Esophagus mucosa (tissue), 1 donor: ENCODE measurements around the gene TIAL1. TPM values are rescaled to one million over a fixed set of nuclear protein-coding genes. Genes with fewer than 3 reads are reported as not detected.
"Not testable (repeated sequence)": the region's sequence is repeated elsewhere in the genome, so short reads cannot be mapped to it uniquely, and the experiment has no call there.

Experiments used
- ATAC-seq: fragments of 200-7000 bp; cut with Tn5 transposase; one replicate; pipeline ENCODE4 v1.9.1; 2020
- total RNA-seq: library from RNA; stranded (reverse); gene quantifications from one replicate; pipeline ENCODE4 v1.2.4, GENCODE V29; 2023
- donor health status: DM: yes; HTN: yes; CAD: no.

The TIAL1 gene, protein sequence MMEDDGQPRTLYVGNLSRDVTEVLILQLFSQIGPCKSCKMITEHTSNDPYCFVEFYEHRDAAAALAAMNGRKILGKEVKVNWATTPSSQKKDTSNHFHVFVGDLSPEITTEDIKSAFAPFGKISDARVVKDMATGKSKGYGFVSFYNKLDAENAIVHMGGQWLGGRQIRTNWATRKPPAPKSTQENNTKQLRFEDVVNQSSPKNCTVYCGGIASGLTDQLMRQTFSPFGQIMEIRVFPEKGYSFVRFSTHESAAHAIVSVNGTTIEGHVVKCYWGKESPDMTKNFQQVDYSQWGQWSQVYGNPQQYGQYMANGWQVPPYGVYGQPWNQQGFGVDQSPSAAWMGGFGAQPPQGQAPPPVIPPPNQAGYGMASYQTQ
- total RNA-seq, result 90.8 TPM

DNA sequence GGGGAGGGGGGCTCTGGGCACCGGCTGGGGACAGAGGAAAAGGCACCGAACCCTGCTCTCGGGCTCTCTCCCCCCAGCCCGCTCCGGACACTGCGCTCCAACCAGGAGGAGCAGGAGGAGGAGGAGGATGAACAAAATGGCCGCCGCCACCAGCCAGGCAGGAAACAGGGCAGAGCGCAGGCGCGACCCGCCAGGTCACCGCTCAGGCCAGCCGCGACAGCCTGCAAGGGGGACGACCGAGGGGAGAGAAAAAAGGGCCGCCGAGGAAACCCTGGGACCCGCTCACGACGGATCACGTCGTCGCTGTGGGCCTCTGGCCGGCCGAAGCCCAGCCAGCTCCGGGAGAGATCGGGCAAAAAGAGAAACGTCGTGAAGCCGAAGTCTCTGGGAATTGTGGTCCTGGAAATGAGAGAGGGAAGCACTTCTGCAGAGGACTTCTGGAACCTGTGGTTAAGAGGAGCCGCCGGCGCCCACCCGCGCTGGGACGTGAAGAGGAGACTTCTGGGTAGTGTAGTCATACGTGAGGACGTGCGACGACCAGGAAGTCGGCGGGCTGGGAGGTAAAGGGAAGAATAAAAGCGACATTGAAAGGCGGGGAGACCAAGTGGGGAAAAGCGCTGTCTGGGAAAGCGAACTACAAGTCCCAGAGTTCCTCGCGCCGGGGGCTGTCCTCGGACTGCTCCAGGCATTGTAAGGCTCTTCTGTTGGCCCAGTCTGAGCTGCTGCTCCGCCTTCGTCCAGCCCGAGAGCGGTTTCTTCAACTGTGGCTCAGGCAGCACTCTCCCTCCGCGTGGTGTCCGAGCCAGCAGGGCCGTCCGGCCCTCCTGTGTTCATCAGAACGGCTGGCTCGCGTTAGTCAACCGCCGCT lies at the start of gene TIAL1:
TIAL1 (minus strand) TSS at position 428 of the 868 bp plus-strand sequence. CDS start 499 bp downstream, outside the sequence.
- ATAC-seq, result peak; percentile 96

DNA sequence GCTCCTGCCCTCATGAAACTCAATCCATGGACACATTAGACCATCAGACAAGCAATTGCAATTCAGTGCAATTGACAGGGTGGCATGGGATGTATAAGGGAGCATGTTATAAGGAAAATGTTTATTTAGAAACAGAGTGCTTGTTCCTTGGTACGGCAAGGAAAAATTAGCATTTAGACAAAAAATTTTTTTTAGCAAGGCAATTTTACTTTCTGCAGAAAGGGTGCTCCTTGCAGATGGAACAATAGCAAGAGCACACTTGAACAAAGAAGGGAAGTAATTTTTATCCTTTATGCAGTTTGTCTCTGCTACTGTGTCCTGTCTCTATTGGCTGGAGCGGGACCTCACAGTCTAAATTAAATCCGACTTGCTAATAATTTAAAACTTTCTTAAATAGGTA lies 48.2 kb upstream of the TIAL1 start:
- no peak for ATAC-seq

DNA sequence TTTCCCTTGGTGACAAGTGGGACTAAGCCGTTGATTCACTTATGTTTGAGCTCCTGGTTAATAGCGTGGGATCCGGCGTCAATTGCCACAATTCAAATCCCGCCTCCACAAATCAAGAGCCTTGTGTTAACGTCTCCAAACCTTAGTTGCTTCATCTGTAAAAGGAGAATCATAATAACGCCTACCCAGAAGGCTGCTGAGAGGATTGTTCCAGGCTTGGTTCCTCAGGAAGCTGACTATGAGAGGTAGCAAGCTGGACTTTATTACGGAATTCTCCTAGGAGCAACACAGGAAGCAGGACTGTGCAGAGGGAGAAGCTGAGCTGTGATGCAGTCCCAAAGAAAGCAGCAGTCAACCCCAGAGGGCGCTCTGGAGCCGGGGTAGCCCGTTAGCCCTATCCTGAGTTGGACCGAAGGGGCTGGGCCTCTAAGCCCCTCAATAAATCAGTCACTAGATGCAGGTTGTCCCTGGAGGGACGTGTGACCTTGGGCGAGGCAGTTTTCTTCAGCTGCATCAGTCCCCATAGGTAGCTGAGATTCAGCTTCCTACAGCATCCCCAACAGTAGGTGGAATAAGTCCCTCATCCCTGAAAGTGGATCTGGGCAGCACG lies 47.5 kb upstream of the TIAL1 start:
- no peak for ATAC-seq

DNA sequence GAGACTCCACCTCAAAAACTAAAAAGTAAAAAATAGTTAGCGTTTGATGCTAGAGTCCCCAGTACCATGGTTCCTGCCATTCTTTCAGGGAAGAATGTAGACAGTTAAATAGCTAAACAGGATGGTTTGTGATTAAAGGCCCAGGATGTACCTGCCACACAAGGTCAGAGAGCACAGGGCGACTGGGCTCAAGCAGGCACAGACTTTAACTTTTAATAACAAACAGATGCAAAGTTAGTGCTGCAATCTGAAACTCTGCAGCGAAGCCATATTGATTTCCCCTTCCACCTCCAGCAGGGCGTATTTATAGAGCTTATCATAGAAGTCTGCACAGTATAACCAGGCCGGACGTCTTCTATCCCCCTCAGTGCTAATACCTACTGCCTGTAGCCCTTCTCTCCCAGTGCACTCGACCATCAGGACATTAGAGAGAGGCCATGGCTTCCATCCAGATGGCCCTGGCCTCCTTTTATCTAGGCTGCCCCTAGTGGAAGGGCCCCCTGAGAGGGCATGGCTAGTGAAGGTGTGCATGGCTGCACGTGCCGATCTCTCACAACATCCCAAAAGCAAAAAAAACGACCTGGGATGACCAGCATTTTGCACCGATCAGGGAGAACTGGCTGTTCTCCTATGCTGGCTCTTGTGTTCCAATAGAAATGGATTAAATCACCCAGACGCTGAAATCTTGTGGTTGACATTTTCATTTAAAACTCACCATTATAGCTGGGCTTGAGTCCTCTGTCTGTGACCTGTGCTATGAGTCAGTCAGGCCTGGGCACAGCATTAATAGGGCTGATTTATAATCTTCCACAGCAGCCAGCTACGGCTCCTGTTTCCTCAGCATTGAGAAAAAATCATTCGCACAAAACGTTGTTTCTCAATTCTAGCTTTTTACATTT lies 46.8 kb upstream of the TIAL1 start:
- no peak for ATAC-seq

DNA sequence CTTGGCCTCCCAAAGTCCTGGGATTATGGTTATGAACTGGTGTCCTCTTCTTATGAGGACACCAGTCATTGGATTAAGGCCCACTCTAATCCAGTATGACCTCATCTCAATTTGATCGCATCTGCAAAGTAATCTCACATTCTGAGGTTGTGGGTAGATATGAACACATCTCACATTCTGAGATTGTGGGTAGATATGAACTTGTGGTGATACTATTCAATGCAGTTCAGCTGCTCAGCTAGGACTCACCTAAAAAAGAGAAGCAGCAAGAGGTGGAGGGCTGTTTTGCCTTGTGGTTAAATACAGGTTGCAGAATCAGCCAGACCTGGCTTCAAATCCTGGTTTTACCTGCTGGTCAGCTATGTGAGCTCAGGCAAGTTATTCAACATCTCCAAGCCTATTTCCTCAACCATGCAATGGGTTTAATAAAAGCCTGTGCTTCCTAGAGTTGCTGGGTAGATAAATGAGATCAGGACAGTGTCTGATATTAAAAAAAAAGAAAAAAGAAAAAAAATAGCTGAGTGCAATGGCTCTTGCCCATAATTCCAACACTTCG lies 45.9 kb upstream of the TIAL1 start:
- ATAC-seq, result peak; percentile 81

DNA sequence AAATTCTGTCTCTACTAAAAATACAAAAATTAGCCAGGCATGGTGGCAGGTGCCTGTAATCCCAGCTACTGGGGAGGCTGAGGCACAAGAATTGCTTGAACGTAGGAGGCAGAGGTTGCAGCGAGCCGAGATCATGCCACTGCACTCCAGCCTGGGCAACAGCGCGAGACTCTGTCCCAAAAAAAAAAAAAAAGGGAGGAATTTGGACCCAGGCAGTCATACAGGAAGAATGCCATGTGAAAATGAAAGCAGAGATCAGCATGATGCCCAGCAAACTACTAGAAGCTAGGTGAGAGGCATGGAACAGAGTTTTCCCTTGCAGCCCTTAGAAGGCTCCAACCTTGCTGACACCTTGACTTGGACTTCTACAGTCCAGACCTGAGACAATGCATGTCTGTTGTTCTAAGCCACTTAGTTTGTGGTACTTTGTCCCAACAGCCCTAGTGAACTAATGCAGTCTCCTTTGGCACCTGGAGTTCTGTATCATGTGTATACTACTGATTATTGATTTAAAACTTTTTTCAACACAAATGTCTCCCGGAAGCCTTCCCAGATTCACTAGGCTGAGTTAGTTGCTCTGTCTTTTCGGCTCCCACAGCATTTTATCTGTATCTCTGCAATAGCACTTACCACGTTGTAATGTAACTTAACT lies 44.2 kb upstream of the TIAL1 start:
- no peak for ATAC-seq

DNA sequence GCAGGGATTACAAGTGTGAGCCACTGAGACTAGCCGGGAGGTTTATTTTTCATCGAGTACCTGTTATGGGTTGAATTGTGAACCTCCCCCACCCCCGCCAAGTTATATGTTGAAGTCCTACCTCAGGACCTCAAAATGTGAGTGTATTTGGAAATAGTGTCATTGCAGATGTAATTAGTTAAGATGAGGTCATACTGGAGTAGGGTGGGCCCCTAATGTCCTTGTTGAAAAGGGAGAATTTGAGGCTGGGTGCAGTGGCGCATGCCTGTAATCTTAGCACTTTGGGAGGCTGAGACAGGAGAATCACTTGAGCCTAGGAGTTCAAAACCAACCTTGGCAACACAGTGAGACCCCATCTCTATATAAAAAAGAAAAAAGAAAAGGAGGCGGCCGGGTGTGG lies 43.6 kb upstream of the TIAL1 start:
- no peak for ATAC-seq

DNA sequence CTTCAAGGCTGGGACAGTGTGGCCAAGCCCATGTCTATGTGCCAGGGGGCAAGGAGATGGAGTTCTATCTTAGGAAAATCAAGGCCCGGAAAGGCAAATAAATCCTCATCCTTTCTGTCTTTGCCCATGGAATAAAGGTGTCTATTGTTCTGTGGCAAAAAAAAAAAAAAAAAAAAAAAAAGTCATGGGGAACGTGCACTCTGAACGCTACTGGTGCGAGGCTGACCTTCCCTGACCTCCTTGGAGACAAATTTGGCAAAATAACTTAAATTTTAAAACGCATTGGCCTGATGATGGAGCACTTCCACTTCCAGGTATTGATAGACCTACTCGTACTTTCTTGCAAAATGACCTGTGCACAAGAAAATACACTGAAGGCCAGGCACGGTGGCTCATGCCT lies 42.2 kb upstream of the TIAL1 start:
- ATAC-seq, result no peak

DNA sequence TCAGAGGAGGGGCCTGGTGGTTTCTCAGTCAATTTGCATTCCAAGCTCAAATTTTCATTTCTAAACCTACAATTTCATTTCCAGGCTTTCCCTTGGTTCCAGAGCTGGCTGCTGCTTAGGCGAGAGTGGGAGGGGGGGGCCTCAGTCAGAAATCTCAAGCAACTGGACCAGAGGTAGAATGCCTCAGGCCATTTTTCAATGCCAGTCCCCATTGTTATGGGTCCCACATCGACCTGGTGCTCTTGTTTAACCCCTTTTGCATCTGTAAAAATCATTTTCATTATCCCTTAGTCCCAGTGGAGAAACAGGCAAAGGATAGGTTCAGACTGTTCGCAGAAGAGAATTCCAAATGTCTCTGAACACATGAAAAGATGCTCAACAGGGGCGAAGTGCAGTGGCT lies 40.9 kb upstream of the TIAL1 start:
- no peak for ATAC-seq

DNA sequence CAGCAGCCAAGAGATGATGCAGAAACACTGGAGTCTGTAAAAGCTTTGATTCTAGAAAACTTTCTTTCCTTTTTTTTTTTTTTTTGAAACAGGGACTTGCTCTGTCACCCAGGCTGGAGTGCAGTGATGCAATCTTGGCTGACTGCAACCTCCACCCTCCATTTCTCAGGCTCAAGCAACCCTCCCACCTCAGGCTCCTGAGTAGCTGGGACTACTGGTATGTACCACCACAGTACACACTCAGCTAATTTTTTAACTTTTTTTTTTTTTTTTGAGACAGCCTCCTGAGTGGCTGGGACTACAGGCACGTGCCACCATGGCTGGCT lies 37.4 kb upstream of the TIAL1 start:
- no peak for ATAC-seq

DNA sequence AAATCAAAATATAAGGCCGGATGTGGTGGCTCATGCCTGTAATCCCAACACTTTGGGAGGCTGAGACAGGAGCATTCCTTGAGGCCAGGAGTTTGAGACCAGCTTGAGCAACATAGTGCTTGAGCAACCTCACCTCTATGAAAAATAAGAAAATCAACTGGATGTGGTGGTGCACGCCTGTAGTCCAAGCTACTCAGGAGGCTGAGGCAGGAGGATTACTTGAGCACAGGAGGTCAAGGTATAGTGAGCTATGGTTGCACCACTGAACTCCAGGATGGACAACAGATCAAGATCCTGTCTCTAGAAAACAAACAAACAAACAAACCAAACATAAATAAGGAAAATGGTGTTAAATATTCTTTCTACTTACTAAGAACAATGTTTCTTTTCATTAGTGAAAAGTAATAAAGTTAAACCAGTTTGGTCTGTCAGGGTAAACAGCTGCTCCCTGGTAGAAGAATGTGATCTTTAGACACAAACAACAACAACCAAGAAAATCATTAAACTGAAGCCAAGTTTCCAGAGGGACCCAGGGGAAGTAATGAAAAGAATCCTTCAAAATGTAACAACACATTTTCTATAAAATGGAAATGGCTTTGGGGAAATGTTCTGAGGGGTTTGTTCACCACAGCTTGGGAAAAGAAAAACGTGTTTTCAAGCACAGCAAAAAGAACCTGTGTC lies 36.9 kb upstream of the TIAL1 start:
- no peak for ATAC-seq

DNA sequence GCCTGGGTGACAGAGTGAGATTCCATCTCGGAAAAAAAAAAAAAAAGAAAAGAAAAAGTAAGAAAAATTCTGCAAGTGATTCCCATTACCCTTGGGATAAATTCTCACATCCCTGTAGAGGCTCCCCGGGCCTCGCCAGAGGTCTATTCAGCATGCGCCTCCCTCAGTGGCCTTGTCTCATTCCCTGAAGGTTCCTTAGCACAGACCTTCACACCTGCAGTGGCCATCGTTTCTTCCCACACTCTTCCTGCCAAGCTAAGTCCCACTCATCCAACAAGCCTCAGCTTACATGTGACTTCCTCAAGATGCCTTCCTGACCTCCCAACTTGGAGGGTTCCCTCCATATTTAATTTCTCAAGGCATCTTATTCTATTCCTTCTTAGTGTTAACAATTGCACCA lies 33.5 kb upstream of the TIAL1 start:
- no peak for ATAC-seq

DNA sequence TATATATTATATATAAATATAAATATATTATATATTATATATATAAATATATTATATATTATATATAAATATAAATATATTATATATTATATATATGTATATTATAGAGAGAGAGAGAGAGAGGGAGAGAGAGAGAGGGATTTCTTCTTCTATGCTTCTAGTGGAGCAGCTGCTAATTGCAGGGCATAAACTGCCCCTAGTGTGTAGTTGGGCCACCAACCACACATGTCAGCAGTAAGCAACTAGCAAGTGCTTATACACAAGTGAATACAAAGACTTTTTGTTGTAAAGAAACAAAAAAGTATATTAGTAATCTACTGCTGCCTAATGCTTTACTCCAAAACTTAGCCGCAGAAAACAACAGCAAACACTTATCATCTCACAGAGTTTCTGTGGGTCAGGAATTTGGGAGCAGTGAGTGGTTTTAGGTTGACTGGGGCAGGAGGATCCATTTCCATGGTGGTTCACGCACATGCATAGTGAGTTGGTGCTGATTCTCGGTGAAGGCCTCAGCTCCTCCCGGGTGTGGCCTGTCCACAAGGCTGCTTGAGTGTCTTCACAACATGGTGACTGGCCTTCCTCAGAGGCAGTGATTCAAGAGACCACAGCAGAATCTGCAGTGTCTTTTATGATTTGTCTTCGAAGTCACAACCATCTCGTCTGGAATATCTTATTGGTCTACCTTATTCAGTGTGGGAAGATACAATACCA lies 29.0 kb upstream of the TIAL1 start:
- no peak for ATAC-seq

DNA sequence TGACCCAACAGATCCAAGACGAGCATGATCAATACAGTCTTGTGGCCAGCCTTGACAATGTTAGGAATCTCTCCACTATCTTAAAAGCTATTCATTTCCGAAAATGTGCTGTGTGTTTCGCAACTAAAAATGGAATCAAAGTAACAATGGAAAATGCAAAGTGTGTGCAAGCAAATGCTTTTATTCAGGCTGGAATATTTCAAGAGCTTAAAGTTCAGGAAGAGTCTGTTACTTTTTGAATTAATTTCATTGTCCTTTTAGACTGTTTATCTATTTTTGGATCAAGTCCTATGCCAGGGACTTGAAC lies 24.3 kb upstream of the TIAL1 start:
- no peak for ATAC-seq

DNA sequence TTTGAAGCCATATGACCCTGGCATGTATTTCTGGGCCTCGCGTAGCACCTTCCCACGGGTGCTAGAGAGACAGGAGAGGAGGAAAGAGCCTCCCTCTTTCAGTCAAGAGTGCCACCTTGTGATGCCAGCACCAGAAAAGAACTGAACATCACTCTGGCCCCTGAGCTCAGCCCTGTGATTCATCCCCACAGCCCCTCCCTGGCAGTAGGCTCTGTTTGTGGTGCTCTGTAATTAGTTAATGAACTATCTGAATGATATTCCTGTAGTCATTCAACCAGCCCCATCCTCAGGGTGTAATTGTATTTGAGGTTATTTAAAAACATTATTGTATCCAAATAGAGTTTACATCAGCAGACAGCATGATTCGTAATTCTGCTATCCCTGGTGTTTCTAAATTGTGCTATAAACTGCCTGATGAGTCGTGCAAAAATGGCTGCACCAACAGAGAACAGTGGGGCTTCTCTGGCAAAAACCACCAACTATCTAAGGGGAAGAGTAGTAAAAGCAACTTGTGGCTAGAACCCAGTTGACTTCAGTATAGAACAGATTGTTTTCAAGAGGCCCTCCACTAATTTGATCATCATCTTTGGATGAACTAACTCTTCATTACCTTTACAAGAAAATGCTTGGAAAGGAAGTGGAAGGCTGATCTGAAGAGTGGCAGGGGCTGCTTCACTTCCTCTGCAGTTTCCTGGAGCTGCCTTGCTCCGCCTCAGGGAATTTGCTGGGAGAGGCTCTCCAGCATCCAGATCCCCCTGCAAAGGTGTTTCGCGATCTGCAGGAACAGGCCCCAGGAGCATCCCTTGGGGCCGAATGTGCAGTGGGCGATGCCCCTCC lies 23.7 kb upstream of the TIAL1 start:
- ATAC-seq, result no peak

DNA sequence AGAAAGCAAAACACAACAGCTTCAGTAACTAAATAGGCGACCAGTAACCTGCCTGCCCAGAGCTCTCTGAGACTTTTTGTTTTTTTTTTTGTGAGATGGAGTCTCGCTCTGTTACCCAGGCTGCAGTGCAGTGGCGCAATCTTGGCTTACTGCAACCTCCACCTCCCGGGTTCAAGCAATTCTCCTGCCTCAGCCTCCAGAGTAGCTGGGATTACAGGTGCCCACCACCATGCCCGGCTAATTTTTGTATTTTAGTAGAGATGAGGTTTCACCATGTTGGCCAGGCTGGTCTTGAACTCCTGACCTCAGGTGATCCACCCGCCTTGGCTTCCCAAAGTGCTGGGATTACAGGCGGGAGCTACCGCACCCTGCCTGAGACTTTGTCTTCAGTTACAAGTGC lies 23.0 kb upstream of the TIAL1 start:
- not testable (repeated sequence) for ATAC-seq

DNA sequence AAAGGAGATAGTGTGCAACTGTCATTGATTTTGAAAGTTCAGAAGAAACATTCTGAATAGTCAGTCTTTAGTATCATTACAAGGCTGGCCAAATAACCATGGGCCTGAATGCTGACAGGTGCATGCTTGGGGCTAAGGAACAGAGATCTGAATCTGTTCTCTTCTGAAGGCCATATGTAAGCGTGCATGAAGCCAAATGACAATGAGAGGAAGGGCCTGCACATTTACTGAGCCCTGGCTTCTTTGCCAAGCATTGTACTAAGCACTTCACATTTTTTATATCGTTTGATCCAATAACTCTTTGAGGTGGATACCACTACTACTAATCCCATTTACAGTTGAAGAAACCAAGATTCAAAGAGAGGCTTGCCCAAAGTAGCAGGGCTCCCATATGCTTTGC lies 22.5 kb upstream of the TIAL1 start:
- no peak for ATAC-seq

DNA sequence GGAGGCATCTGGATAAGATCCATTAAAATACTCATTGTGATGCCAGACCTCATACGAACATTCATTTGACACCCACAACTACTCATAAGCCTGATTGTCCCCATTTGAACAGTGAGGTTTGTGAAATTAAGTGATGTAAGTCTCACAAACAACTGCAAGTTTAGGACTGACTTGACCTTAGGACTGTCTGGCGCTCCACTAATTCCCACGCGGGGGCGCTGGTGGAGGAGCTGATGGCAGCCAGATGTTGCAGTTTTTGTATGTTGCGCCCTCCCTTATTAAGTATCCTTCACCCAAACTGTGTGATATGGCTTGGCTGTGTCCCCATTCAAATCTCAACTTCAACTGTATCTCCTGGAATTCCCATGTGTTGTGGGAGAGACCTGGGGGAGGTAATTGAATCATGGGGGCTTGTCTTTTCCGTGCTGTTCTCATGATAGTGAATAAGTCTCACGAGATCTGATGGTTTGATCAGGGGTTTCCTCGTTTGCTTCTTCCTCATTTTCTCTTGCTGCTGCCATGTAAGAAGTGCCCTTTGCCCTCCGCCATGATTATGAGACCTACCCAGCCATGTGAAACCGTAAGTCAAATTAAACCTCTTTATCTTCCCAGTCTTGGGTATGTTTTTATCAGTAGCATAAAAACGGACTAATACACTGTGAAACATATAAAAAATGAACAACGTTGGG lies 20.3 kb upstream of the TIAL1 start:
- ATAC-seq, result no peak

DNA sequence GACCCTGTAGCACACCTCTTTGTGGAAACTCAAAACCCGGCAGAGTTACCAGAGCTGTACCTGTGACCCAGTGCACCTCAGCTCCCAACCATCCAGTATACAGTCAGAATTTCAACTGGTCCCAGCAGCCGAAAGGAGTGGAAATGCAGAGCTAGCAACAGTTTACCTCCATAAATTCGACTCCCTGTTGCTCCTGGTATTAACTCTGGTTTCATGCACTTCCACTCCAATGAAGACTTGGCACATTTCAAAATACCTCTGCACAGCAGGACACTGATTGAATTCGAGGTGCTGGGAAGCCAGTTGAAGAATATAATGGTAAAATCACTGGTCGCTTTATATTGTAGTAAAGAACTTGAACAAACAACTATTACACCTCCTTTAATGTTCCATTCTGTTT lies 17.9 kb upstream of the TIAL1 start:
- ATAC-seq, result no peak
